ENCODE data around the gene EXTL1.

EXTL1 gene

DNA sequence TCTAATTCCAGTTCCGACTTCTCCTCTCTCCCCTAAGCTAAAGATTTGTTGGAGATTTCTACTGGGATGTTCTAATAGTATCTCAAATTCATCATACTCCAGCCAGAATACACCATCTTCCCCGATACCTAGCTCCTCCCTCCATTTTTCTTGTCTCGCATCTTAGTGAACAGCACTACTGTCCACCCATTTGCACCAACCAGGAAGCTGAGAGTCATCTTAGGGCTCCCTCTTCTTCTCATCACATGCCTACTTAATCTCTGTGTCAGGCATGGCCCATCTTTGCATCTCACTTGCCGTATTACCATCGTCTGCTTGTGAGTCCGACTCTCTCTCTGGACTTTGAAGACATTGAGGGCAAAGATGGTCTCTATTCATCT, 49.4 kb downstream of the EXTL1 start:
- TF ChIP-seq, protein P1, sequence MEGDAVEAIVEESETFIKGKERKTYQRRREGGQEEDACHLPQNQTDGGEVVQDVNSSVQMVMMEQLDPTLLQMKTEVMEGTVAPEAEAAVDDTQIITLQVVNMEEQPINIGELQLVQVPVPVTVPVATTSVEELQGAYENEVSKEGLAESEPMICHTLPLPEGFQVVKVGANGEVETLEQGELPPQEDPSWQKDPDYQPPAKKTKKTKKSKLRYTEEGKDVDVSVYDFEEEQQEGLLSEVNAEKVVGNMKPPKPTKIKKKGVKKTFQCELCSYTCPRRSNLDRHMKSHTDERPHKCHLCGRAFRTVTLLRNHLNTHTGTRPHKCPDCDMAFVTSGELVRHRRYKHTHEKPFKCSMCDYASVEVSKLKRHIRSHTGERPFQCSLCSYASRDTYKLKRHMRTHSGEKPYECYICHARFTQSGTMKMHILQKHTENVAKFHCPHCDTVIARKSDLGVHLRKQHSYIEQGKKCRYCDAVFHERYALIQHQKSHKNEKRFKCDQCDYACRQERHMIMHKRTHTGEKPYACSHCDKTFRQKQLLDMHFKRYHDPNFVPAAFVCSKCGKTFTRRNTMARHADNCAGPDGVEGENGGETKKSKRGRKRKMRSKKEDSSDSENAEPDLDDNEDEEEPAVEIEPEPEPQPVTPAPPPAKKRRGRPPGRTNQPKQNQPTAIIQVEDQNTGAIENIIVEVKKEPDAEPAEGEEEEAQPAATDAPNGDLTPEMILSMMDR (conservative IDR thresholded peaks at IDR 0.05; ENCODE audit: low read length): no peak
- DNase-seq (ENCODE audit: low read depth): no peak
- H3K4me3 ChIP-seq (ENCODE audit: low read length): no peak overlapping the region

DNA sequence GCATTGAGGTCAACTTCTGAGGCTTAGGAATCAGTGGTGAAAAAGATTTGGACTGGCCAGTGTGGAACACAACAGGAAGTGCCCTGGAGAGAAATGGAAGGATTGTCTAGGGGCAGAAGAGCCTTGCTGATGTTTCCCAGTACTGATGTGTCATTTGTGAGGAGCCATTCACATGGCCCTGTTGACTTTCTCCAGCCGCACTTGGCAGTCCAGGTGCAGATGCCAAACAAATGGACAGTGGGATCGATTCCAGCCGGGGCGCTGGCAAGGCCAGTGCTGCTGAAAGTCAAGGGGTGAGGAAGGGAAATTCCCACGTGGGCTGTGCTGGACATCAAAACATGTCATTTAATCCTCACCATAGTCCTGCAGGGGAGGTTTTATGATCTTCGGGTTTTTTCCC, 50.7 kb downstream of the EXTL1 start:
- TF ChIP-seq, protein P1 (conservative IDR thresholded peaks at IDR 0.05; ENCODE audit: low read length): no peak
- DNase-seq (ENCODE audit: low read depth): no peak
- no peak overlapping the region for H3K4me3 ChIP-seq (ENCODE audit: low read length)

DNA sequence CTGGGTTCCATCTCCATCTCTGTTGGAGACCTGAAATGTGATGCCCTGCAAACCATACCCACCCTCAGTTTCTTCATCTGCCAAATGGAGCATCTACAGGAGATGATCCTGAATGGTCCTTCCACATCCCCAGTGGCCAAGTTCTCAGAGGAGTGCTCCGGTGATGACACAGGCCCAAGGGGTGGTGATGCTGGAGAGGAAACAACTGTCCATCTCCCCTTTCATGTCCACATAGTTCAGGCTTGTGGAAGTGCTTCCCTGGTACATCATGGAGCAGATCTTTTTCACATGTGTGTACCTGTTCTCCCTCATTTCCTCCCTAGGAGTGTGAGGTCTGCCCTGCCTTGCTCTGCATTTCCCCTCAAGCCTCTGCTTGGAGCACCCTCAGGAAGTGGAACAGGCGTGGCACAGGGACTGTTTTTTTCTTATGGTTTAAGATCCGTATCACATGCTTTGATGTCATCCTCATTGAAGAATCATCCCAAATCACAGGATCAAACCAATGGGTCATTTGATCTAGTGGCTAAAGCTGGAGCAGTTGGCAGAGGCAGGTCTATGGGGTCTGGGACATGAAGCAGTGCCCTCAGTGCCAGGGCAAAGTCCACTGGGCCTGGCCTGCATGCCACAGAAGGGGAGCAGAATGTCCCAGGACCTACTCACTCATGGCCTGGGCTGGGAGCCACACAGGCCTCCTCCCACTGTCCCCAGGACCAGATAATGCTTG, 54.0 kb downstream of the EXTL1 start:
- TF ChIP-seq, protein P1 (conservative IDR thresholded peaks at IDR 0.05; ENCODE audit: low read length): no peak
- no peak for DNase-seq (ENCODE audit: low read depth)
- no peak overlapping the region for H3K4me3 ChIP-seq (ENCODE audit: low read length)

DNA sequence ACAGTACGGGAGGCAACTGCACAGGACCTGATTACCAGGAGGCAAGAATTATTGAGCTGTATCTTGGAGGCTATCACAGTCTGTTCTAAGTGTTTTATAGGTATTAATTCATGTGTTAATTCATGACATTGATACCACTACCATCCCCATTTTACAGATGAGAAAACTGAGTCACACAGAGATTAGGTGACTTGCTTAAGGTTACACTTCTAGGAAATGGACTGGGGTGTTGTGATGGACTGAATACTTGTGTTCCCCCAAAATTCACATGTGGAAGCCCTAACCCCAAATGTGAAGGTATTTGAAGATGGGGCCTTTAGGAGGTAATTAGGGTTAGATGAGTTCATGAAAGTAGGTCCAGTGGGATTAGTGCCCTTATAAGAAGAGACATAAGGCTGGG, 55.9 kb downstream of the EXTL1 start:
- no peak for DNase-seq (ENCODE audit: low read depth)
- TF ChIP-seq, protein P1 (conservative IDR thresholded peaks at IDR 0.05; ENCODE audit: low read length): no peak
- H3K4me3 ChIP-seq (ENCODE audit: low read length): no peak overlapping the region

DNA sequence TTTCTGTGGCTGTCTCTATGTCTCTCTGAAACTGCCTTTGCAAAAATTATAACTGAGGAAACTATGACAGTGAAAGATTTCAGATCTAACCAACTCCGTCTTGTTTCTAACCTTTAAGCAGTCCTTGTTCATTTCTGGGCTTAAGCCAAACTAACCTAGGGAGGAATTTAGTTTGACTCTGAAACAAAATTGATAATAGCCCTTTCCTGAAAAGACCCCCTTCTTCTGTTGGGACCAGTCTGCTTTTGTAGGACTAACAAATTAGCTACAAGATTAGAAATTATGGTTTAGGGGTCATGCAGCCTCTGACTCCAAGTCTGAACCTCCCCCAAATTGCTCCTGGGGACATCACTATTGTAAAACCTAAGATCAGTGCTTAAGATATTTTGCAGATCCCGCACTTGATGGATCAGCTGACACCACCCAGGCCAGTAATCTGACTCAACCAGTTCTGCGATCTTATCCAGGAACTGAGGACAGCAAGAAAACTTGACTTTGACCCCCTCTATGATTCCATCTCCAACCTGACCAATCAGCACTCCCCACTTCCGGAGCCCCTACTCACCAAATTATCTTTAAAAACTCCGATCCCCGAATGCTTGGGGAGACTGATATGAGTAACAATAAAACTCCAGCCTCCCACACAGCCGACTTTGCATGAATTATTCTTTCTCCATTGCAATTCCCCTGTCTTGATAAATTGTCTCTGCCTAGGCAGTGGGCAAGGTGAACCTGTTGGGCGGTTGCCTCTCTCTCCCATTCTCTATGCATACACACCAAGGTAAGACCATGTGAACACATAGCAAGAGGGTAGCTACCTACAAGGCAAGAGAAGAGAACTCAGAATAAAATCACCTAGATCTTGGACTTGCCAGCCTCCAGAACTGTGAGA, 57.0 kb downstream of the EXTL1 start:
- TF ChIP-seq, protein P1 (conservative IDR thresholded peaks at IDR 0.05; ENCODE audit: low read length): no peak
- DNase-seq (ENCODE audit: low read depth): no peak
- no peak overlapping the region for H3K4me3 ChIP-seq (ENCODE audit: low read length)

DNA sequence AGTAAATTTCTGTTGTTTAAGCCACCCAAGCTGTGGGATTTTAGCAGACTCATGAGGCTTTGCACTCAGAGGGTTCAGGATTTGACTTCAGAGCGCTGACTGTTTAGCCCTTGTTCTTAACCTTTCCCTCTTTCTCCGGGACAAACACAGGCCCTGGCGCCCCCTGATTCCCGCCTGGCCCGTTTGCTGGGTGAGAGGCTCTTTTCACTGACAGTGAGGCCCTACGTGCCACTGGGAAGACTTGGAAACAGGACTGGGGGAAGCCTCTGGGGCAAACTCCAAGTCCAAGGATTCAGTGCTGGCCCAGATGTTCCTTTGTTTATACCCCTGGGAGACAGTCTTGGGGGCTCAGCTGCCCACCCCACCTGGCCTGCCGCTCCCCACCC, 57.6 kb downstream of the EXTL1 start:
- TF ChIP-seq, protein P1 (conservative IDR thresholded peaks at IDR 0.05; ENCODE audit: low read length): no peak
- no peak overlapping the region for H3K4me3 ChIP-seq (ENCODE audit: low read length)
- no peak for DNase-seq (ENCODE audit: low read depth)

Data from AG10803 (cell line).